PC-3 (cell line): Measurements from ENCODE around the gene CFLAR.
"Not testable (repeated sequence)": the region's sequence is repeated elsewhere in the genome, so short reads cannot be mapped to it uniquely, and the experiment has no call there.

Source experiments
- CTCF ChIP-seq: fragments of 300-600 bp; sonication (generic); conservative IDR thresholded peaks from 2 replicates; pipeline ENCODE4 v1.5.1; 2017; ENCODE audit warnings: antibody characterized with exemption, low read depth, mild to moderate bottlenecking, low read length
- EZH2 ChIP-seq: fragments of 300-600 bp; sonication (generic); IDR thresholded peaks from one replicate; pipeline ENCODE4 v1.6.1; 2017; ENCODE audit warnings: antibody characterized with exemption, mild to moderate bottlenecking, low read length; ENCODE audit not compliant: unreplicated experiment
- EZH2phosphoT487 ChIP-seq: fragments of 300-600 bp; sonication (generic); IDR thresholded peaks from 2 replicates; pipeline ENCODE4 v1.6.1; 2018; ENCODE audit warnings: mild to moderate bottlenecking, antibody characterized with exemption, low read length, borderline replicate concordance

- not testable (repeated sequence) for TF ChIP-seq CTCF, EZH2phosphoT487, EZH2
Observed at GRCh38 chr2:201138986-201139781, 23.2 kb downstream of the CFLAR start.
